Lower lobe of right lung (tissue), 2 donors: ENCODE data around the gene NTRK2. TPM values are rescaled to one million over a fixed set of nuclear protein-coding genes. Genes with fewer than 3 reads are reported as not detected.
A peak's percentile ranks its signal among the peaks of the same experiment; 100 is the strongest.

Experiments
- ATAC-seq, 2 donors: fragments of 200-7000 bp; cut with Tn5 transposase; one replicate each; pipeline ENCODE4 v1.9.1; 2020 to 2022; ENCODE audit warnings: mild to moderate bottlenecking in 2 of 2, moderate library complexity in 2 of 2
- DNase-seq: peaks from one replicate; pipeline ENCODE4 v3.0.0-alpha.2; 2020
- H3K27ac ChIP-seq: fragments of 200-600 bp; one replicate; pipeline ENCODE4 v1.8.0; 2022
- H3K27me3 ChIP-seq: fragments of 200-600 bp; one replicate; pipeline ENCODE4 v1.8.0; 2022; ENCODE audit warnings: low read depth
- H3K36me3 ChIP-seq: fragments of 200-600 bp; one replicate; pipeline ENCODE4 v1.8.0; 2022; ENCODE audit warnings: mild to moderate bottlenecking
- H3K4me1 ChIP-seq: fragments of 200-600 bp; one replicate; pipeline ENCODE4 v1.8.0; 2022
- H3K4me3 ChIP-seq: fragments of 200-600 bp; one replicate; pipeline ENCODE4 v1.8.0; 2022; ENCODE audit warnings: mild to moderate bottlenecking
- H3K9me3 ChIP-seq: fragments of 200-600 bp; one replicate; pipeline ENCODE4 v1.8.0; 2022
- CTCF ChIP-seq: fragments of 200-600 bp; IDR thresholded peaks from one replicate; pipeline ENCODE4 v1.8.0; 2022; ENCODE audit warnings: antibody characterized with exemption, mild to moderate bottlenecking
- intact Hi-C: fragments of 100-400 bp; cut with DNase I; formaldehyde crosslinking; loops from one replicate; pipeline ENCODE4 v1.11.0; 2022
- total RNA-seq: library from RNA; stranded (reverse); fragmentation: NEBNext Ultra II Directional; extraction: Animal tissue kit (Norgen Biotek cat#: 25700); gene quantifications from one replicate; pipeline ENCODE4 v1.2.1, GENCODE V29; 2021
- donor health status: DM: no; HTN: yes; CAD: no; lungs with severe emphysema.

NTRK2 gene
- total RNA-seq, 1 donor from 2014 or later = 7.7 TPM

GRCh38 chr9:84697509-84698114 lies 28.1 kb downstream of the NTRK2 start:
- Histone ChIP-seq H3K27ac (no peak overlapping the region), H3K27me3 (no peaks in the 10 kb centered on the region), H3K9me3 (no peaks in the 10 kb centered on the region), H3K4me3 (no peak overlapping the region), H3K4me1 (no peaks in the 10 kb centered on the region), H3K36me3 (no peaks in the 10 kb centered on the region)
- peak; percentile 85 for ATAC-seq
- peak; percentile 75 for DNase-seq
- intact Hi-C loops = no loop called here
- peak; percentile 79 for TF ChIP-seq CTCF

GRCh38 chr9:84698323-84698722 lies 28.8 kb downstream of the NTRK2 start:
- Histone ChIP-seq H3K27ac (no peak overlapping the region), H3K4me3 (no peak overlapping the region), H3K4me1 (no peaks in the 10 kb centered on the region), H3K36me3 (no peaks in the 10 kb centered on the region), H3K27me3 (no peaks in the 10 kb centered on the region), H3K9me3 (no peaks in the 10 kb centered on the region)
- intact Hi-C loops = no loop called here
- DNase-seq = no peak
- TF ChIP-seq CTCF = no peak
- ATAC-seq = no peak

- H3K4me3 ChIP-seq = no peak overlapping the region
- DNase-seq (no peak), ATAC-seq (no peak)
- H3K27me3 ChIP-seq = no peaks in the 10 kb centered on the region
- H3K9me3 ChIP-seq = no peaks in the 10 kb centered on the region
- intact Hi-C loops = no loop called here
- no peaks in the 10 kb centered on the region for H3K36me3 ChIP-seq
- no peak for TF ChIP-seq CTCF
- H3K27ac ChIP-seq = no peak overlapping the region
- H3K4me1 ChIP-seq = no peaks in the 10 kb centered on the region
These were observed 30.5 kb downstream of the NTRK2 start for GRCh38 chr9:84699984-84700383.

GRCh38 chr9:84701801-84702200 lies 32.3 kb downstream of the NTRK2 start:
- no peak overlapping the region for H3K27ac ChIP-seq
- no peak overlapping the region for H3K4me3 ChIP-seq
- no peaks in the 10 kb centered on the region for H3K4me1 ChIP-seq
- TF ChIP-seq CTCF = no peak
- no peaks in the 10 kb centered on the region for H3K36me3 ChIP-seq
- no peaks in the 10 kb centered on the region for H3K27me3 ChIP-seq
- no peaks in the 10 kb centered on the region for H3K9me3 ChIP-seq
- intact Hi-C loops = no loop called here
- no peak for DNase-seq
- no peak for ATAC-seq

- no peak for TF ChIP-seq CTCF
- Histone ChIP-seq H3K9me3 (no peaks in the 10 kb centered on the region), H3K4me1 (no peaks in the 10 kb centered on the region), H3K4me3 (no peak overlapping the region), H3K27ac (no peak overlapping the region), H3K36me3 (no peaks in the 10 kb centered on the region), H3K27me3 (no peaks in the 10 kb centered on the region)
- DNase-seq (no peak), ATAC-seq (no peak)
- intact Hi-C loops = no loop called here
These were observed 32.9 kb downstream of the NTRK2 start for GRCh38 chr9:84702471-84702870.
